HepG2 (cell line): Measurements from ENCODE around the gene SLC11A1. TPM values are rescaled to one million over a fixed set of nuclear protein-coding genes. Genes with fewer than 3 reads are reported as not detected.

Experiments
- ARNTL ChIP-seq: sonication (generic); formaldehyde crosslinking; IDR thresholded peaks from 2 replicates; pipeline ENCODE4 v1.4.0; 2020; ENCODE audit warnings: mild to moderate bottlenecking, missing genetic modification reagents
- CREB1 ChIP-seq, 2 experiments: fragments of 450-650 bp in 1 of 2; IDR thresholded peaks; 2 replicates each; pipeline ENCODE4 v1.6.1; 2016 to 2017; ENCODE audit warnings: control low read depth in 1 of 2, mild to moderate bottlenecking in 1 of 2, missing compliant biosample characterization in 1 of 2, missing genetic modification characterization in 1 of 2
- GFI1 ChIP-seq: sonication (generic); formaldehyde crosslinking; IDR thresholded peaks from 2 replicates; pipeline ENCODE4 v1.5.0; 2020; ENCODE audit warnings: missing genetic modification reagents, mild to moderate bottlenecking, borderline replicate concordance
- GPN1 ChIP-seq: sonication (generic); formaldehyde crosslinking; IDR thresholded peaks from 2 replicates; pipeline ENCODE4 v1.5.1; 2020; ENCODE audit warnings: missing genetic modification reagents, borderline replicate concordance
- HDAC6 ChIP-seq: fragments of 200-600 bp; sonication (generic); IDR thresholded peaks from 2 replicates; pipeline ENCODE4 v1.7.0; 2017; ENCODE audit warnings: mild to moderate bottlenecking, antibody characterized with exemption, low read length, low read depth
- IKZF1 ChIP-seq: fragments of 450-650 bp; IDR thresholded peaks from 2 replicates; pipeline ENCODE4 v1.7.1; 2016
- MIER2 ChIP-seq: IDR thresholded peaks from 2 replicates; pipeline ENCODE4 v1.6.1; 2016; ENCODE audit warnings: missing biosample characterization, missing genetic modification reagents
- NR2F2 ChIP-seq: IDR thresholded peaks from 2 replicates; pipeline ENCODE4 v1.6.1; 2012; ENCODE audit warnings: low read depth, inconsistent platforms, borderline replicate concordance
- POGZ ChIP-seq: sonication (generic); formaldehyde crosslinking; IDR thresholded peaks from 2 replicates; pipeline ENCODE4 v1.4.0; 2020; ENCODE audit warnings: mild to moderate bottlenecking, missing genetic modification reagents
- POLR2AphosphoS5 ChIP-seq: IDR thresholded peaks from 2 replicates; pipeline ENCODE4 v1.6.1; 2012; ENCODE audit warnings: low read depth, low read length
- RFXANK ChIP-seq: IDR thresholded peaks from 2 replicates; pipeline ENCODE4 v1.6.1; 2016
- SAFB2 ChIP-seq: sonication (generic); formaldehyde crosslinking; IDR thresholded peaks from 2 replicates; pipeline ENCODE4 v1.5.1; 2020; ENCODE audit warnings: missing genetic modification reagents, low read depth, mild to moderate bottlenecking, borderline replicate concordance
- TBL1XR1 ChIP-seq: fragments of 150-350 bp; IDR thresholded peaks from 2 replicates; pipeline ENCODE4 v1.6.1; 2014; ENCODE audit warnings: borderline replicate concordance, low read length; ENCODE audit not compliant: partially characterized antibody
- ZBTB8A ChIP-seq: sonication (generic); formaldehyde crosslinking; IDR thresholded peaks from 2 replicates; pipeline ENCODE4 v1.4.0; 2020; ENCODE audit warnings: mild to moderate bottlenecking, low read depth, missing genetic modification reagents, borderline replicate concordance
- ZFX ChIP-seq: sonication (generic); formaldehyde crosslinking; IDR thresholded peaks from 2 replicates; pipeline ENCODE4 v1.4.0; 2020; ENCODE audit warnings: mild to moderate bottlenecking, low read depth, missing genetic modification reagents, moderate library complexity
- ZNF337 ChIP-seq: sonication (generic); formaldehyde crosslinking; IDR thresholded peaks from 2 replicates; pipeline ENCODE4 v1.5.1; 2020; ENCODE audit warnings: missing genetic modification reagents, low read depth, mild to moderate bottlenecking, borderline replicate concordance
- ZNF350 ChIP-seq: sonication (generic); formaldehyde crosslinking; IDR thresholded peaks from 2 replicates; pipeline ENCODE4 v1.4.0; 2020; ENCODE audit warnings: mild to moderate bottlenecking, low read depth, missing genetic modification reagents, borderline replicate concordance
- ZNF883 ChIP-seq: sonication (generic); formaldehyde crosslinking; IDR thresholded peaks from 2 replicates; pipeline ENCODE4 v1.5.1; 2020; ENCODE audit warnings: mild to moderate bottlenecking, missing genetic modification reagents; ENCODE audit errors: not compliant biosample characterization
- ZSCAN31 ChIP-seq: sonication (generic); formaldehyde crosslinking; IDR thresholded peaks from 2 replicates; pipeline ENCODE4 v1.5.0; 2020; ENCODE audit warnings: low read depth, mild to moderate bottlenecking, missing genetic modification reagents
- polyA plus RNA-seq, 8 experiments: library from polyadenylated mRNA; depleted of rRNA in 3 of 8; stranded (reverse) in 7 of 8; unstranded in 1 of 8; fragments of >200 nt; fragmentation: Illumina TruSeq in 4 of 8; extraction: Trizol in 4 of 8; gene quantifications; 2 replicates each; pipeline versions ENCODE4 v1.2.1 to v1.2.3, GENCODE V29; 2011 to 2016; ENCODE audit warnings: low read depth in 4 of 8, missing spikeins in 1 of 8, mixed read lengths in 1 of 8; ENCODE audit not compliant: insufficient read depth in 1 of 8
- total RNA-seq, 5 experiments: library from RNA; depleted of rRNA; stranded (reverse); fragments of >200 nt; fragmentation: Illumina TruSeq; extraction: Trizol; gene quantifications; 2 replicates each; pipeline ENCODE4 v1.2.3, GENCODE V29; 2016; ENCODE audit warnings: low read depth in 1 of 5
- TF ChIP-seq, protein P1 (sequence below): sonication (generic); formaldehyde crosslinking; IDR thresholded peaks from 2 replicates; pipeline ENCODE4 v1.4.0; 2020; ENCODE audit warnings: missing genetic modification reagents
- TF ChIP-seq, protein P2 (sequence below): conservative IDR thresholded peaks from 2 replicates; pipeline ENCODE4 v1.6.1; 2018; ENCODE audit warnings: missing genetic modification reagents
- TF ChIP-seq, protein P3 (sequence below): sonication (generic); formaldehyde crosslinking; IDR thresholded peaks from 2 replicates; pipeline ENCODE4 v1.4.0; 2020; ENCODE audit warnings: missing genetic modification reagents, borderline replicate concordance
- TF ChIP-seq, protein P4 (sequence below): sonication (generic); formaldehyde crosslinking; IDR thresholded peaks from 2 replicates; pipeline ENCODE4 v1.5.0; 2020; ENCODE audit warnings: mild to moderate bottlenecking, missing genetic modification reagents, borderline replicate concordance

SLC11A1 gene
- total and polyA plus RNA-seq, 2 of the 13 experiments (the other 11 are each of a cell fraction or from before 2014, with no cell fraction given): 0.33 to 2.3 TPM

DNA sequence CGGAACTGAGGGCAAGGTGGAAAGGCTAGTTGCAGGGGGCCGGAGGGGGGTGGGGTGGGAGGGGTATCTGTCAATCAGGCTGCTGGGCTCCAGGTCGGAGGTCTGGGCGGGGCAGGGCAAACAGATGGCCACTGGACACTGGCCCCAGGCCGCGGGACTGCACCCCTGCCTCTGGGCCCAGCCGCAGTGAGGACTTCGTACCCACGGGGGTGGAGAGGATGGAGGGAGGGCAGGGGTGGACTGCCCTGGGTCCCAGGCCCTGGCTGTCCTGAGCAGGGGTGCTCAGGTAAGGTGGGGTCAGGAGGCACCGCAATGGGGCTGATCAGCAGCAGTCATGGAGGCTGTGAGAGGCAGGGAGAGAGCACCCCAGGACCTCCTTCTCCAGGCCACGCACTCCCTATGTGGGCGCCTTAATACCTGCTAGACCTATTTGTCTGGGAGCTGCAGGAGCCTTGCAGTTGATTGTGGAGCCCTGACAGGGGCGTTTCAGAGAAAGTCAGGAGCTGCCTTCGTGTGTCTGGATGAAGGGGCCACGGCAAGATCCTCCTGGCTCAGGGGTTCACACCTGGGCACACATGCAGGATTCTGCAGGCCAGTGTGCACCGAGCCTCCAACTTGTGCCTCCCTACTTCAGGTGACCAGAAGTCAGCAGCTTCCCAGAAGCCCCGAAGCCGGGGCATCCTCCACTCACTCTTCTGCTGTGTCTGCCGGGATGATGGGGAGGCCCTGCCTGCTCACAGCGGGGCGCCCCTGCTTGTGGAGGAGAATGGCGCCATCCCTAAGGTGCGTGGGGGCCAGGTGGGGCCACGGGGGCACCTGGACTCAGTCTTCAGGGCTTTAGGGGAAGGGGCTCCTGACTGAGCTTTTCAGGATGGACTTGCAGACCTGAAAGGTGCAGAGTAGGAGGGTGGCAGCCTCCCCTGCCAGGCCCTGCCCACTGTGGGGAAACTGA, 19.1 kb downstream of the SLC11A1 start (continued):
- peak; percentile 81; the same call in 1 of the 2 replicates for TF ChIP-seq ZNF350 (CRISPR knock-in tag)
- TF ChIP-seq MIER2 (CRISPR knock-in tag): no peak; the same call in 1 of the 2 replicates
- peak; percentile 99 for TF ChIP-seq ZSCAN31 (CRISPR knock-in tag)
- peak; percentile 96; the same call in 1 of the 2 replicates for TF ChIP-seq SAFB2 (CRISPR knock-in tag)
- TF ChIP-seq ZBTB8A: 0 out of 2 replicates have a peak, but pooled peaks have one; percentile 34
- TF ChIP-seq ZNF883: no peak
- TF ChIP-seq TBL1XR1: peak; percentile 16
- TF ChIP-seq POLR2AphosphoS5: peak; percentile 65
- TF ChIP-seq, protein P1, sequence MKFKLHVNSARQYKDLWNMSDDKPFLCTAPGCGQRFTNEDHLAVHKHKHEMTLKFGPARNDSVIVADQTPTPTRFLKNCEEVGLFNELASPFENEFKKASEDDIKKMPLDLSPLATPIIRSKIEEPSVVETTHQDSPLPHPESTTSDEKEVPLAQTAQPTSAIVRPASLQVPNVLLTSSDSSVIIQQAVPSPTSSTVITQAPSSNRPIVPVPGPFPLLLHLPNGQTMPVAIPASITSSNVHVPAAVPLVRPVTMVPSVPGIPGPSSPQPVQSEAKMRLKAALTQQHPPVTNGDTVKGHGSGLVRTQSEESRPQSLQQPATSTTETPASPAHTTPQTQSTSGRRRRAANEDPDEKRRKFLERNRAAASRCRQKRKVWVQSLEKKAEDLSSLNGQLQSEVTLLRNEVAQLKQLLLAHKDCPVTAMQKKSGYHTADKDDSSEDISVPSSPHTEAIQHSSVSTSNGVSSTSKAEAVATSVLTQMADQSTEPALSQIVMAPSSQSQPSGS (CRISPR knock-in tag): peak; percentile 57
- no peak for TF ChIP-seq IKZF1
- TF ChIP-seq ZNF337 (CRISPR knock-in tag): no peak
- TF ChIP-seq HDAC6: no peak
- TF ChIP-seq, protein P2, sequence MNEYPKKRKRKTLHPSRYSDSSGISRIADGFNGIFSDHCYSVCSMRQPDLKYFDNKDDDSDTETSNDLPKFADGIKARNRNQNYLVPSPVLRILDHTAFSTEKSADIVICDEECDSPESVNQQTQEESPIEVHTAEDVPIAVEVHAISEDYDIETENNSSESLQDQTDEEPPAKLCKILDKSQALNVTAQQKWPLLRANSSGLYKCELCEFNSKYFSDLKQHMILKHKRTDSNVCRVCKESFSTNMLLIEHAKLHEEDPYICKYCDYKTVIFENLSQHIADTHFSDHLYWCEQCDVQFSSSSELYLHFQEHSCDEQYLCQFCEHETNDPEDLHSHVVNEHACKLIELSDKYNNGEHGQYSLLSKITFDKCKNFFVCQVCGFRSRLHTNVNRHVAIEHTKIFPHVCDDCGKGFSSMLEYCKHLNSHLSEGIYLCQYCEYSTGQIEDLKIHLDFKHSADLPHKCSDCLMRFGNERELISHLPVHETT (CRISPR knock-in tag): no peak; the same call in 1 of the 2 replicates
- TF ChIP-seq, protein P3, sequence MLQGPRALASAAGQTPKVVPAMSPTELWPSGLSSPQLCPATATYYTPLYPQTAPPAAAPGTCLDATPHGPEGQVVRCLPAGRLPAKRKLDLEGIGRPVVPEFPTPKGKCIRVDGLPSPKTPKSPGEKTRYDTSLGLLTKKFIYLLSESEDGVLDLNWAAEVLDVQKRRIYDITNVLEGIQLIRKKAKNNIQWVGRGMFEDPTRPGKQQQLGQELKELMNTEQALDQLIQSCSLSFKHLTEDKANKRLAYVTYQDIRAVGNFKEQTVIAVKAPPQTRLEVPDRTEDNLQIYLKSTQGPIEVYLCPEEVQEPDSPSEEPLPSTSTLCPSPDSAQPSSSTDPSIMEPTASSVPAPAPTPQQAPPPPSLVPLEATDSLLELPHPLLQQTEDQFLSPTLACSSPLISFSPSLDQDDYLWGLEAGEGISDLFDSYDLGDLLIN (CRISPR knock-in tag): no peak
- TF ChIP-seq CREB1 (IDR thresholded peaks at IDR 0.05): no peak
- no peak for TF ChIP-seq CREB1 (CRISPR knock-in tag; IDR thresholded peaks at IDR 0.05)
- TF ChIP-seq POGZ (CRISPR knock-in tag): no peak; the same call in 1 of the 2 replicates
- no peak for TF ChIP-seq RFXANK (CRISPR knock-in tag)
- TF ChIP-seq ARNTL (CRISPR knock-in tag): peak; percentile 86; the same call in 1 of the 2 replicates
- TF ChIP-seq NR2F2: no peak
- TF ChIP-seq GFI1 (CRISPR knock-in tag): peak; percentile 78; the same call in 1 of the 2 replicates
- TF ChIP-seq ZFX (CRISPR knock-in tag): peak; percentile 96
- TF ChIP-seq GPN1 (CRISPR knock-in tag): no peak
- TF ChIP-seq, protein P4, sequence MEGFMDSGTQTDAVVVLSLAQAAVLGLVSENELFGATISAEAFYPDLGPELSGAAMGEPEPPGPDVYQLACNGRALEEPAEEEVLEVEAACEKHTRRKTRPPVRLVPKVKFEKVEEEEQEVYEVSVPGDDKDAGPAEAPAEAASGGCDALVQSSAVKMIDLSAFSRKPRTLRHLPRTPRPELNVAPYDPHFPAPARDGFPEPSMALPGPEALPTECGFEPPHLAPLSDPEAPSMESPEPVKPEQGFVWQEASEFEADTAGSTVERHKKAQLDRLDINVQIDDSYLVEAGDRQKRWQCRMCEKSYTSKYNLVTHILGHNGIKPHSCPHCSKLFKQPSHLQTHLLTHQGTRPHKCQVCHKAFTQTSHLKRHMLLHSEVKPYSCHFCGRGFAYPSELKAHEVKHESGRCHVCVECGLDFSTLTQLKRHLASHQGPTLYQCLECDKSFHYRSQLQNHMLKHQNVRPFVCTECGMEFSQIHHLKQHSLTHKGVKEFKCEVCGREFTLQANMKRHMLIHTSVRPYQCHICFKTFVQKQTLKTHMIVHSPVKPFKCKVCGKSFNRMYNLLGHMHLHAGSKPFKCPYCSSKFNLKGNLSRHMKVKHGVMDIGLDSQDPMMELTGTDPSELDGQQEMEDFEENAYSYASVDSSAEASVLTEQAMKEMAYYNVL (CRISPR knock-in tag): no peak
